ENCODE data around the gene LSAMP.

DNA sequence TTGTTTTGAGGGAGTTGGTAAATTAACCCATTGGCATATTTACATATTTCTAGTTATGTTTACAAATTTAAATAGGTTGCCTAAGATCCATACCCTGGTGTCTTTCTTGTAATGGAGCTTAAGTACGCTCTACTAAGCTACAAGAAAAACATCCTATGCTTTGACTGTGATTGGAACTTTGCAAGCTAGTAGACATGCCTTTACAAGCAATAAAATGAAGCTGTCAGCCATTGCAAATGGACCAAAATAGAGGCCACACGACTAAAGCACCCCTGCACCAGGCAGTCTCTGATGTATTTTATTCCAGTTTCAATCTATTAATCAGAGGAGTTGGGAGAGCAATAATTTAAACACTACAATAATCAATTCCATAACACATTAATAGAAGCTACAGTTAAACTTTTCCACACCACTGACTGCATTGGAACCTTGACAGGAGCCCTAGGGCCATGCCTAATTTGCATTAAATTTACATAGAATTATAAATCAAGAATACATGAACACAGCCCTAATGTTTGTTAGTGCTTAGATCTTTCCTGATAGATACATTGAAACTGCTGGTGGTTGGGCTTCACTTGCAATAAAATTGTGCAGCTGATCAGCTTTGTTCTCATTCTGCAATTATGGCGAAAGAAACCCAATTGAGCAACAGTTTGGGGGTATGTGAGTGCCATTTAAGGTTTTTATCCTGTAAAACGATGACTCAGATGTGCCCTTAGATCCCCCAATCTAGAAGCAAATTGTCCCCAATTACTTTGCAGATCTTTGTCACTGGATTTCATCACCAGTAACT is 360.1 kb downstream of the LSAMP start:
- TF ChIP-seq POLR2A (IDR thresholded peaks at IDR 0.05; ENCODE audit: low read depth, low read length) (no peak), EZH2 (IDR thresholded peaks at IDR 0.05; ENCODE audit: borderline replicate concordance, low read depth, low read length, severe bottlenecking) (no peak), JUN (IDR thresholded peaks at IDR 0.05; ENCODE audit: borderline replicate concordance, insufficient read depth, insufficient read length, low read depth) (no peak)
- TF ChIP-seq, protein P1, sequence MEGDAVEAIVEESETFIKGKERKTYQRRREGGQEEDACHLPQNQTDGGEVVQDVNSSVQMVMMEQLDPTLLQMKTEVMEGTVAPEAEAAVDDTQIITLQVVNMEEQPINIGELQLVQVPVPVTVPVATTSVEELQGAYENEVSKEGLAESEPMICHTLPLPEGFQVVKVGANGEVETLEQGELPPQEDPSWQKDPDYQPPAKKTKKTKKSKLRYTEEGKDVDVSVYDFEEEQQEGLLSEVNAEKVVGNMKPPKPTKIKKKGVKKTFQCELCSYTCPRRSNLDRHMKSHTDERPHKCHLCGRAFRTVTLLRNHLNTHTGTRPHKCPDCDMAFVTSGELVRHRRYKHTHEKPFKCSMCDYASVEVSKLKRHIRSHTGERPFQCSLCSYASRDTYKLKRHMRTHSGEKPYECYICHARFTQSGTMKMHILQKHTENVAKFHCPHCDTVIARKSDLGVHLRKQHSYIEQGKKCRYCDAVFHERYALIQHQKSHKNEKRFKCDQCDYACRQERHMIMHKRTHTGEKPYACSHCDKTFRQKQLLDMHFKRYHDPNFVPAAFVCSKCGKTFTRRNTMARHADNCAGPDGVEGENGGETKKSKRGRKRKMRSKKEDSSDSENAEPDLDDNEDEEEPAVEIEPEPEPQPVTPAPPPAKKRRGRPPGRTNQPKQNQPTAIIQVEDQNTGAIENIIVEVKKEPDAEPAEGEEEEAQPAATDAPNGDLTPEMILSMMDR (IDR thresholded peaks at IDR 0.05; ENCODE audit: extremely low read depth in 1 of 2, insufficient read depth in 1 of 2, low read depth in 1 of 2, low read length in 2 of 2) = no peak
- TF ChIP-seq, protein P2, sequence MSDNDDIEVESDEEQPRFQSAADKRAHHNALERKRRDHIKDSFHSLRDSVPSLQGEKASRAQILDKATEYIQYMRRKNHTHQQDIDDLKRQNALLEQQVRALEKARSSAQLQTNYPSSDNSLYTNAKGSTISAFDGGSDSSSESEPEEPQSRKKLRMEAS (IDR thresholded peaks at IDR 0.05; ENCODE audit: insufficient read depth, insufficient read length) = no peak
